Measurements from ENCODE around the gene TIPARP. TPM values are rescaled to one million over a fixed set of nuclear protein-coding genes. Genes with fewer than 3 reads are reported as not detected.
"Not testable (repeated sequence)": the region's sequence is repeated elsewhere in the genome, so short reads cannot be mapped to it uniquely, and the experiment has no call there.

The TIPARP gene
- total RNA-seq, 3 donors from 2014 or later, result 28.5 to 103 (median 45.1) TPM

DNA sequence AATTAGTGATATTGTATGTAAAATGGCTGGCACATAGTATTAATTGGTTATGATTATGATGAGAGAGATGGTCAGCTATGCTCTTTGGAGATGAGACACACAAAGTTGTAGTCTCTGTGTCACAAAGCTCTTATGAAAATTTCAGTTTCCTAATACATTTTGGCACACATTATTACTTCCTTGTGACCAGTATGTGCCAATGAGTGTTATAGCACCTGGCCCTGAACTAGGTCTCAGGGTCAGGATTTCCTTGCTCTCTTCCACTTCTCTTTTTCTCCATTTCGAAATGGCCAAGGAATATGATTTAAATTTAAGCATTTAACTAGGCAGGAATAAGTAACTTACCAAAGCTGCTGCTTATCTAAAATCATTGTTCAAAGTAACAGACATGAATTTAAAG is 28.0 kb downstream of the TIPARP start:
- no peak for DNase-seq (ENCODE audit: low spot score in 2 of 2)
- TF ChIP-seq POLR2AphosphoS5 (IDR thresholded peaks at IDR 0.05), result no peak
- TF ChIP-seq, protein P1, sequence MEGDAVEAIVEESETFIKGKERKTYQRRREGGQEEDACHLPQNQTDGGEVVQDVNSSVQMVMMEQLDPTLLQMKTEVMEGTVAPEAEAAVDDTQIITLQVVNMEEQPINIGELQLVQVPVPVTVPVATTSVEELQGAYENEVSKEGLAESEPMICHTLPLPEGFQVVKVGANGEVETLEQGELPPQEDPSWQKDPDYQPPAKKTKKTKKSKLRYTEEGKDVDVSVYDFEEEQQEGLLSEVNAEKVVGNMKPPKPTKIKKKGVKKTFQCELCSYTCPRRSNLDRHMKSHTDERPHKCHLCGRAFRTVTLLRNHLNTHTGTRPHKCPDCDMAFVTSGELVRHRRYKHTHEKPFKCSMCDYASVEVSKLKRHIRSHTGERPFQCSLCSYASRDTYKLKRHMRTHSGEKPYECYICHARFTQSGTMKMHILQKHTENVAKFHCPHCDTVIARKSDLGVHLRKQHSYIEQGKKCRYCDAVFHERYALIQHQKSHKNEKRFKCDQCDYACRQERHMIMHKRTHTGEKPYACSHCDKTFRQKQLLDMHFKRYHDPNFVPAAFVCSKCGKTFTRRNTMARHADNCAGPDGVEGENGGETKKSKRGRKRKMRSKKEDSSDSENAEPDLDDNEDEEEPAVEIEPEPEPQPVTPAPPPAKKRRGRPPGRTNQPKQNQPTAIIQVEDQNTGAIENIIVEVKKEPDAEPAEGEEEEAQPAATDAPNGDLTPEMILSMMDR (IDR thresholded peaks at IDR 0.05), result no peak
- TF ChIP-seq POLR2A (IDR thresholded peaks at IDR 0.05), result no peak
- Histone ChIP-seq H3K4me3 (no peak overlapping the region), H3K4me1 (no peaks in the 10 kb centered on the region), H3K27ac (peak overlapping the region in 1 of 2 donors; percentile 38), H3K27me3 (no peaks in the 10 kb centered on the region), H3K9me3 (no peaks in the 10 kb centered on the region), H3K36me3 (no peaks in the 10 kb centered on the region)
- intact Hi-C loops (cut with DNase I; ENCODE audit: low total_unique reads), result no loop called here

DNA sequence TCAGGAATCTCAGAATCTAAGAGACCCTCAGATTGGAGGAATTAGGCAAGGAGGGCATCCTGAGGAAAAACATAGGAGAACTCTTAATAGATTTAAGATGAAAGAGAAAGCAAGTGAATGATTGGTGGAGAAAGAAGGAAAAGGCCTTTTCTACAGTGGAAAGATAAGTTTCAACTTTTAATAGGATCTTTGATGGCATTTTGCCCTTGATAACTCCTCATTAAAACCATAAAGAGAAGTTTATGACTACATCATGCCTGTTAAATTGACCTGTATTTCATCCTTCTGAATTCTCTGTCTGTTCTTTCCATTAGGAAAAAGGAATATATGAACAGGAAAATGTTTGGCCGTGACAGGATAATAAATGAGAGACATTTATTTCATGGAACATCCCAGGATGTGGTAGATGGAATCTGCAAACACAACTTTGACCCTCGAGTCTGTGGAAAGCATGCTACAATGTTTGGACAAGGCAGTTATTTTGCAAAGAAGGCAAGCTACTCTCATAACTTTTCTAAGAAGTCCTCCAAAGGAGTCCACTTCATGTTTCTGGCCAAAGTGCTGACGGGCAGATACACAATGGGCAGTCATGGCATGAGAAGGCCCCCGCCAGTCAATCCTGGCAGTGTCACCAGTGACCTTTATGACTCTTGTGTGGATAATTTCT is 30.1 kb downstream of the TIPARP start:
- no peak for DNase-seq (ENCODE audit: low spot score in 2 of 2)
- Histone ChIP-seq H3K9me3 (no peaks in the 10 kb centered on the region), H3K4me1 (no peaks in the 10 kb centered on the region), H3K4me3 (no peak overlapping the region), H3K27me3 (no peaks in the 10 kb centered on the region), H3K27ac (no peak overlapping the region), H3K36me3 (no peaks in the 10 kb centered on the region)
- intact Hi-C loops (cut with DNase I; ENCODE audit: low total_unique reads), result no loop called here
- TF ChIP-seq POLR2A (IDR thresholded peaks at IDR 0.05), result no peak
- TF ChIP-seq, protein P1 (IDR thresholded peaks at IDR 0.05), result no peak
- no peak for TF ChIP-seq POLR2AphosphoS5 (IDR thresholded peaks at IDR 0.05)

DNA sequence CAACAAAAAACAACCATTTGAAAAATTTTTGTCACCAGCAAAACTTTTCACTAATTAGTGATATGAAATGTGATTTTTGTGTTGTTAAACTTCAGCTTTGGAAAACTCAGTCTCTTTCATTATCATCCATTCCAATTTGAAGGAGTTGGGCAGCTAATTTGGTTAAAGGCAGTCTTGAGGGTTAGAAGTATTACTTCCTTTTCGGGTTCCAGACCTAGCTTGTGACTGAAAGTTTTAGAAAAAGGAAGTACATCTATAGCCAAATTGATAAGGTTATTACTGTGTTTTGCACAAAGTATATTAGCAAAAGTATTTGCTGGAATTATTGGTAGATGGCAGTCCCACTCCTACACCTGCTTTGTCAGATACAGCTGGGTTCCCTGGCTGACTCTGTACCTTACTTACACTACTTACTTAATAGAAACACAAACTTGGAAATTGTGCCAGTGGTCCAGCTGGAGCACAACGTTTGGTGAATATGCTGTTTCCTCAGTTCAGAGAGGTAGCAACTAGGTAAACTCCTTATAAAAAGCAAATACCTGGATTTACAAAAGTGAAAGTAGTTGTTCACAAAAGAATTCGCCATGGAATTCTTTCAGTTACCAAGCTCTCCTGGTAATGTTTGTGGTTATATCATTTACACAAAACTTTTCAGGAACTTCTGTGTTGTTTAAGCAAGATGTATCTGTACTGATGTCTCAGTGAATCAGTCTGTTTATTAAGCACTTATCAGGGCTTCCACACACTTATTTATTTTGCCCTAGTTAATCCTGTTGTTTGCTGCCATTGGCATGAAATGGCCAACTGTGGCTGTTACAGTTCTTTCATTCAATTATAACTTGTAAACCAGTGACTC is 31.6 kb downstream of the TIPARP start:
- H3K27me3 ChIP-seq, result no peaks in the 10 kb centered on the region
- H3K4me3 ChIP-seq, result no peak overlapping the region
- no peaks in the 10 kb centered on the region for H3K36me3 ChIP-seq
- H3K9me3 ChIP-seq, result no peaks in the 10 kb centered on the region
- intact Hi-C loops (cut with DNase I; ENCODE audit: low total_unique reads), result no loop called here
- DNase-seq (ENCODE audit: low spot score in 2 of 2), result no peak
- TF ChIP-seq POLR2AphosphoS5 (IDR thresholded peaks at IDR 0.05), result no peak
- no peaks in the 10 kb centered on the region for H3K4me1 ChIP-seq
- peak overlapping the region in 1 of 2 donors; percentile 45 for H3K27ac ChIP-seq

DNA sequence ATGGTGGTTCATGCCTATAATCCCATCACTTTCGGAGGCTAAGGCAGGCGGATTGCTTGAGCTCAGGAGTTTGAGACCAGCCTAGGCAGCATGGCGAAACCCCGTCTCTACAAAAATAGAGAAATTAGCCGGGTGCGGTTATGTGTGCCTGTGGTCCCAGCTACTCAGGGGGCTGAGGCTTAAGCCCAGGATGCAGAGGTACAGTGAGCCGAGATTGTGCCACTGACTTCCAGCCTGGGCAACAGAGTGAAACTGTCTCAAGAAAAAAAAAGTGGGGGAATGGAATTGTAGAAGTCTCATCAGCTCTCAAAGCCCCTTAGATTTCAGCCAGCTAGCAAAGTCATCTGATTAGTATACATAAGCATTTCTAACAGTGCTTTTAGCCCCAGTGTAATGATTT is 33.2 kb downstream of the TIPARP start:
- Histone ChIP-seq H3K4me1 (no peaks in the 10 kb centered on the region), H3K4me3 (no peak overlapping the region), H3K36me3 (no peaks in the 10 kb centered on the region), H3K9me3 (no peaks in the 10 kb centered on the region), H3K27me3 (no peaks in the 10 kb centered on the region), H3K27ac (no peak overlapping the region)
- TF ChIP-seq, protein P1 (IDR thresholded peaks at IDR 0.05), result no peak
- TF ChIP-seq POLR2AphosphoS5 (IDR thresholded peaks at IDR 0.05), result no peak
- TF ChIP-seq POLR2A (IDR thresholded peaks at IDR 0.05), result no peak
- intact Hi-C loops (cut with DNase I; ENCODE audit: low total_unique reads), result no loop called here
- DNase-seq (ENCODE audit: low spot score in 2 of 2), result no peak

DNA sequence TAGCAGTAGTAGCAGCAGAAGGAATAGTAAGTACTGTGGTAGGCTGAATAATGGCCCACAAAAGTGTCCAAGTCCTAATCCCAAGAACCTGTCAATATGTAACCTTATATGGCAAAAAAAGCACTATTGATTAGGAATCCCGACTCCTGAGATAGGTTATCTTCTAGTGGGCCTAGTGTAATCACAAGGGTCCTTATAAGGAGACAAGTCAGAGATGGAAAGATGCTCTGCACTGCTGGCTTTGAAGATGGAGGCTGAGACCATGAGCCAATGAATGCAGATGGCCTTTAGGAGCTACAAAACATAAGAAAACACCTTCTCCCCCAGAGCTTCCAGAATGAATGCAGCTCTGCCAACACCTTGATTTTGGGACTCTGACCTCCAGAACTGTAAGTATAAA is 36.0 kb downstream of the TIPARP start:
- Histone ChIP-seq H3K4me1 (no peaks in the 10 kb centered on the region), H3K9me3 (no peaks in the 10 kb centered on the region), H3K4me3 (no peak overlapping the region), H3K27me3 (no peaks in the 10 kb centered on the region), H3K27ac (no peak overlapping the region), H3K36me3 (no peaks in the 10 kb centered on the region)
- no peak for DNase-seq (ENCODE audit: low spot score in 2 of 2)
- intact Hi-C loops (cut with DNase I; ENCODE audit: low total_unique reads), result no loop called here
- no peak for TF ChIP-seq POLR2A (IDR thresholded peaks at IDR 0.05)
- no peak for TF ChIP-seq POLR2AphosphoS5 (IDR thresholded peaks at IDR 0.05)

DNA sequence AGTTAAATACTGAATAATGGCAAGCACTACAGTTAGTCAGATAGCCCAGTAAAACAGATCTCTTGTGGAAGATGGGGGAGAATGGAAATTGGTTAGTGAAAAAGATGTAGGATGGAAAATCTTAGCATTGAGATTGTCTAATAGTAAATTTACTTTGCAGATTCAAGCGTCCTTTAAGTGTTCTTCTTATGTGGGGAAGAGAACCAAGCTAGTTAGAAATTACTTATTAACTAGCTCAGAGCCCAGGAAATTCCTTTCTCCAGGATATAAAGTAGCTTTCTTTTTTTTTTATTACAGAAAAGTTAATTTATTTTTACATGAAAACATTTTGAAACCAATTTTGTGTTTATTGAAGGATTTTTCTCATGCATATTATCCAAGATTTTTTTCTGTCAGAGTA is 36.7 kb downstream of the TIPARP start:
- no peak for DNase-seq (ENCODE audit: low spot score in 2 of 2)
- Histone ChIP-seq H3K4me1 (no peaks in the 10 kb centered on the region), H3K4me3 (no peak overlapping the region), H3K9me3 (no peaks in the 10 kb centered on the region), H3K27ac (no peak overlapping the region), H3K27me3 (no peaks in the 10 kb centered on the region), H3K36me3 (no peaks in the 10 kb centered on the region)
- intact Hi-C loops (cut with DNase I; ENCODE audit: low total_unique reads), result no loop called here
- TF ChIP-seq, protein P1 (IDR thresholded peaks at IDR 0.05), result no peak
- TF ChIP-seq POLR2AphosphoS5 (IDR thresholded peaks at IDR 0.05), result no peak
- TF ChIP-seq POLR2A (IDR thresholded peaks at IDR 0.05), result no peak

DNA sequence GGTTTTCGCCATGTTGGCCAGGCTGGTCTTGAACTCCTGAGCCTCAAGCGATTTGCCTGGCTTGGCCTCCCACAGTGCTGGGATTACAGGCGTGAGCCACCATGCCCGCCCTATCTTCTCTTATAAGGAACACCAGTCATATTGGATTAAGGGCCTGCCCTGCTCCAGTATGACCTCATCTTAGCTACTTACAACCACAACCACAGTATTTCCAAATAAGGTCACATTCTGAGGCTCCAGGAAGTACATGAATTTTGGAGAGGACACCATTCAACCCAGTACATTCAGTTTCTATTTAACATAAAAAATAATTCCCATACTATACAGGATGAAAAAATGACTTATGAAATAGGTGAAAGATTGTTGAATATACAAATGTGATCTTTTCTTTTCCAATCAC is 37.6 kb downstream of the TIPARP start:
- H3K27ac ChIP-seq; H3K4me3 ChIP-seq; DNase-seq (ENCODE audit: low spot score in 2 of 2); intact Hi-C loops (cut with DNase I; ENCODE audit: low total_unique reads); H3K9me3 ChIP-seq; H3K36me3 ChIP-seq; H3K4me1 ChIP-seq; H3K27me3 ChIP-seq: not testable (repeated sequence)
